ENCODE results near the gene LMO7. TPM values are rescaled to one million over a fixed set of nuclear protein-coding genes. Genes with fewer than 3 reads are reported as not detected.

LMO7 gene
- total and polyA plus RNA-seq, 2 of the 8 experiments (the other 6 are each of a cell fraction or from before 2014, with no cell fraction given) = 8.1 to 28.3 TPM

DNA sequence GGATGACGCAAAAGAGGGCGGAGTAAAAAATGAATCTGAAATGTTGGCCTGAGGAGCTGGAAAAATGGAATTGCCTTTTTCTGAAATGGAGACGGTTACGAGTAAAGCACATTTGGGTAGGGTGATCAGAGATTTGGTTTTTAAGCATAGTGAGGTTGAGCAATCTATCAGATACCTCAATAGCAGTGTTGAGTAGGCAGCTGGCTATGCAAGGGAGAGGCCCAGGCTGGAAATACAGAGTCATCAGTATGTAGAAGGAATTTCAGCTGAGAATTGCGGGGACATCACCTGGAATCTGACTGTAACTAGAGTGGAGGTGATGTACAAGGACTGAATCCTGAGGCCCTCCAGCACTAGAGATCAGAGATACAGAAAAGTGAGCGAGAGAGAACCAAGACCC is 224.8 kb downstream of the LMO7 start:
- Histone ChIP-seq H3K23ac (ENCODE audit: insufficient read length) (no peak overlapping the region), H2BK120ac (replicated peaks; ENCODE audit: low read depth, low read length) (no peak overlapping the region), H3K4me1 (replicated peaks in 1 of 4; ENCODE audit: control insufficient read depth in 3 of 4, insufficient read depth in 4 of 4, low read length in 3 of 4) (no peaks in the 10 kb centered on the region), H4K91ac (replicated peaks; ENCODE audit: insufficient read length, low read length) (no peak overlapping the region), H3K18ac (ENCODE audit: extremely low read depth, low read length) (no peak overlapping the region), H2AFZ (ENCODE audit: low read length) (no peak overlapping the region), H3K36me3 (ENCODE audit: control insufficient read depth in 2 of 4, insufficient read depth in 4 of 4, low read length in 3 of 4) (no peaks in the 10 kb centered on the region), H2BK12ac (ENCODE audit: low read depth, low read length) (no peak overlapping the region), H2BK15ac (ENCODE audit: low read length) (no peak overlapping the region), H3K56ac (replicated peaks; ENCODE audit: insufficient read length, low read depth, low read length) (no peak overlapping the region), H4K5ac (ENCODE audit: insufficient read length, low read depth, low read length) (no peak overlapping the region), H2AK5ac (ENCODE audit: low read depth, low read length) (no peak overlapping the region), H3K4me3 (ENCODE audit: extremely low read depth in 1 of 4, insufficient read depth in 2 of 4, low read depth in 3 of 4, low read length in 4 of 4) (no peak overlapping the region), H3K4me2 (ENCODE audit: insufficient read depth in 1 of 2, low read depth in 2 of 2, low read length in 2 of 2) (no peak overlapping the region), H3K23me2 (ENCODE audit: low read depth, low read length) (no peaks in the 10 kb centered on the region), H4K8ac (ENCODE audit: extremely low read depth, insufficient read depth, low read length) (no peak overlapping the region), H3K9ac (replicated peaks in 1 of 4; ENCODE audit: extremely low read depth in 1 of 4, low read depth in 3 of 4, low read length in 3 of 4) (no peak overlapping the region), H3K9me3 (ENCODE audit: insufficient read depth in 2 of 2, low read depth in 1 of 2, low read length in 1 of 2) (no peaks in the 10 kb centered on the region; a peak in 2 of 4 replicates), H3K4ac (replicated peaks; ENCODE audit: insufficient read length, low read depth, low read length) (no peak overlapping the region), H2BK5ac (ENCODE audit: low read depth, low read length) (no peak overlapping the region), H3K27ac (ENCODE audit: low read depth, low read length) (no peak overlapping the region), H4K20me1 (replicated peaks in 1 of 2; ENCODE audit: control insufficient read depth in 1 of 2, insufficient read depth in 2 of 2, low read length in 2 of 2) (no peaks in the 10 kb centered on the region), H3K14ac (ENCODE audit: insufficient read length) (no peak overlapping the region), H3K27me3 (replicated peaks in 1 of 4; ENCODE audit: control insufficient read depth in 3 of 4, extremely low read depth in 1 of 4, insufficient read depth in 3 of 4, low read length in 3 of 4) (no peaks in the 10 kb centered on the region), H3K79me2 (ENCODE audit: control insufficient read depth in 1 of 2, insufficient read depth in 2 of 2, low read length in 2 of 2) (no peaks in the 10 kb centered on the region), H3K79me1 (ENCODE audit: low read depth, low read length) (no peaks in the 10 kb centered on the region), H2BK20ac (ENCODE audit: low read length) (no peak overlapping the region)
- ChIA-PET POLR2A (ENCODE audit: partially characterized antibody) (no interaction called here), CTCF (ENCODE audit: partially characterized antibody) (interaction anchor here (0.6 to 2.0 kb wide), 6 partner anchors 9 to 532 kb away, joined by 3 to 9 read pairs (median 4); no protein-coding TSS in a partner anchor)
- WGBS, 2 experiments (ENCODE audit: extremely low coverage in 1 of 2, insufficient coverage in 1 of 2, insufficient read length in 1 of 2, insufficient replicate concordance in 2 of 2, low coverage in 1 of 2, low lambda C conversion rate in 2 of 2, missing lambda C conversion rate in 1 of 2) = 97% methylated on average over 6 of the region's 6 CpGs; no CpG with 5 or more reads in 1 of the 2 experiments
- DNase-seq (ENCODE audit: low read depth in 1 of 2, low spot score in 2 of 2) (no peak), FAIRE-seq (no peak)
- no peak for TF ChIP-seq PHF8 (conservative IDR thresholded peaks at IDR 0.05; ENCODE audit: low read depth, low read length)
- TF ChIP-seq CREB1 (IDR thresholded peaks at IDR 0.05) = no peak
- TF ChIP-seq TAF1 (IDR thresholded peaks at IDR 0.05; ENCODE audit: low read depth, low read length) = no peak
- no peak for TF ChIP-seq SIX5 (IDR thresholded peaks at IDR 0.05; ENCODE audit: low read depth, low read length)
- TF ChIP-seq NANOG (IDR thresholded peaks at IDR 0.05; ENCODE audit: insufficient read depth, low read depth, low read length, poor library complexity, severe bottlenecking) = no peak
- no peak for TF ChIP-seq RXRA (IDR thresholded peaks at IDR 0.05; ENCODE audit: insufficient read depth, low read depth, low read length)
- TF ChIP-seq, protein P1, sequence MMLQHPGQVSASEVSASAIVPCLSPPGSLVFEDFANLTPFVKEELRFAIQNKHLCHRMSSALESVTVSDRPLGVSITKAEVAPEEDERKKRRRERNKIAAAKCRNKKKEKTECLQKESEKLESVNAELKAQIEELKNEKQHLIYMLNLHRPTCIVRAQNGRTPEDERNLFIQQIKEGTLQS (IDR thresholded peaks at IDR 0.05; ENCODE audit: insufficient read depth, low read depth, low read length) = no peak
